Astrocyte of the spinal cord (primary cell): ENCODE data around the gene PLIN3.
"Not testable (repeated sequence)": the region's sequence is repeated elsewhere in the genome, so short reads cannot be mapped to it uniquely, and the experiment has no call there.

Experiments
- DNase-seq: peaks from one replicate; pipeline ENCODE4 v3.0.0; 2011; ENCODE audit warnings: low read depth, low spot score
- H3K4me3 ChIP-seq: 2 replicates; pipeline ENCODE4 v1.5.1; 2011; ENCODE audit warnings: low read depth, mild to moderate bottlenecking, low read length, moderate library complexity
- CTCF ChIP-seq: IDR thresholded peaks from 2 replicates; pipeline ENCODE4 v1.5.1; 2012; ENCODE audit warnings: low read depth, mild to moderate bottlenecking, low read length, inconsistent platforms
- in situ Hi-C: cut with HindIII; loops from 2 replicates; pipeline ENCODE4 v1.10.0; 2017; ENCODE audit warnings: low sequenced_read_pairs

Gene PLIN3

GRCh38 chr19:4844348-4845179 is 22.9 kb downstream of the PLIN3 start:
- DNase-seq, result no peak
- in situ Hi-C loops, result no loop called here
- no peak for TF ChIP-seq CTCF
- no peak overlapping the region for H3K4me3 ChIP-seq

GRCh38 chr19:4843647-4843965 is 23.9 kb downstream of the PLIN3 start:
- H3K4me3 ChIP-seq, result no peak overlapping the region
- in situ Hi-C loops, result no loop called here

GRCh38 chr19:4839192-4839591 is 28.3 kb downstream of the PLIN3 start:
- no peak overlapping the region for H3K4me3 ChIP-seq
- in situ Hi-C loops, result no loop called here
- TF ChIP-seq CTCF, result no peak
- DNase-seq, result no peak

More at GRCh38 chr19:4843647-4843965, 23.9 kb downstream of the PLIN3 start:
- DNase-seq, result no peak
- TF ChIP-seq CTCF, result no peak

- DNase-seq, result no peak
- in situ Hi-C loops, result no loop called here
- no peak for TF ChIP-seq CTCF
- H3K4me3 ChIP-seq, result no peak overlapping the region
Measured at GRCh38 chr19:4832776-4833175, 34.7 kb downstream of the PLIN3 start.

GRCh38 chr19:4831979-4832340 is 35.5 kb downstream of the PLIN3 start:
- H3K4me3 ChIP-seq, result peak overlapping the region; percentile 76
- in situ Hi-C loops, DNase-seq: not testable (repeated sequence)

- in situ Hi-C loops, result no loop called here
- no peak for TF ChIP-seq CTCF
- peak within 1 kb of the TSS; percentile 76 for H3K4me3 ChIP-seq
- peak; percentile 42 for DNase-seq
Measured at GRCh38 chr19:4831304-4831978, 36.0 kb downstream of the PLIN3 start, which contains the start of gene TICAM1. TICAM1 (minus strand) TSS chr19:4831712; CDS start chr19:4818377, 13,335 bp downstream.

GRCh38 chr19:4830768-4831265 is 36.6 kb downstream of the PLIN3 start:
- peak overlapping the region; percentile 76 for H3K4me3 ChIP-seq
- no peak for TF ChIP-seq CTCF
- in situ Hi-C loops, result no loop called here
- no peak for DNase-seq
